DOHH2 (cell line): Measurements from ENCODE around the gene PTPRK.

Source experiments
- H3F3A ChIP-seq: fragments of 200-600 bp; sonication (generic), shearing (Covaris generic); 2 replicates; pipeline ENCODE4 v1.6.0; 2016; ENCODE audit warnings: antibody characterized with exemption, mild to moderate bottlenecking; ENCODE audit not compliant: control insufficient read depth, insufficient read depth
- H3K27ac ChIP-seq: fragments of 200-600 bp; sonication (generic); 2 replicates; pipeline ENCODE4 v1.5.1; 2014; ENCODE audit warnings: low read depth, mild to moderate bottlenecking, low read length, moderate library complexity
- H3K27me3 ChIP-seq: fragments of 200-600 bp; sonication (generic); 2 replicates; pipeline ENCODE4 v1.6.1; 2014; ENCODE audit warnings: mild to moderate bottlenecking, low read length, mixed read lengths; ENCODE audit not compliant: control insufficient read depth
- H3K36me3 ChIP-seq: fragments of 200-600 bp; sonication (generic); 2 replicates; pipeline ENCODE4 v1.6.1; 2014; ENCODE audit warnings: mild to moderate bottlenecking, low read length, moderate library complexity, mixed read lengths; ENCODE audit not compliant: control insufficient read depth
- H3K4me1 ChIP-seq: fragments of 200-600 bp; sonication (generic); 2 replicates; pipeline ENCODE4 v1.6.1; 2014; ENCODE audit warnings: mild to moderate bottlenecking, low read length, mixed read lengths; ENCODE audit not compliant: control insufficient read depth
- H3K4me2 ChIP-seq: fragments of 200-600 bp; sonication (generic); 2 replicates; pipeline ENCODE4 v1.6.0; 2014; ENCODE audit warnings: mild to moderate bottlenecking, low read length, moderate library complexity
- H3K4me3 ChIP-seq: fragments of 200-600 bp; sonication (generic); 2 replicates; pipeline ENCODE4 v1.5.1; 2014; ENCODE audit warnings: mild to moderate bottlenecking, low read length, mixed read lengths
- H3K79me2 ChIP-seq: fragments of 200-600 bp; sonication (generic); 2 replicates; pipeline ENCODE4 v1.6.1; 2014; ENCODE audit warnings: mild to moderate bottlenecking, low read length, mixed read lengths; ENCODE audit not compliant: control insufficient read depth
- H3K9me2 ChIP-seq: fragments of 200-600 bp; sonication (generic); replicated peaks from 2 replicates; pipeline ENCODE4 v1.6.1; 2014; ENCODE audit warnings: mild to moderate bottlenecking, low read length, mixed read lengths; ENCODE audit not compliant: control insufficient read depth
- H3K9me3 ChIP-seq: fragments of 200-600 bp; sonication (generic); 2 replicates; pipeline ENCODE4 v1.6.1; 2014; ENCODE audit warnings: antibody characterized with exemption, low read length, mixed read lengths; ENCODE audit not compliant: control insufficient read depth, insufficient read depth
- H4K20me1 ChIP-seq: fragments of 200-600 bp; sonication (generic); 2 replicates; pipeline ENCODE4 v1.6.0; 2014; ENCODE audit warnings: low read depth, mild to moderate bottlenecking, antibody characterized with exemption, low read length, moderate library complexity; ENCODE audit not compliant: control insufficient read depth, insufficient read depth
- CTCF ChIP-seq: fragments of 200-600 bp; sonication (generic); IDR thresholded peaks from one replicate; pipeline ENCODE4 v1.5.1; 2014; ENCODE audit warnings: antibody characterized with exemption, mild to moderate bottlenecking, low read depth, low read length; ENCODE audit not compliant: poor library complexity, severe bottlenecking
- EZH2phosphoT487 ChIP-seq: fragments of 200-600 bp; sonication (generic); IDR thresholded peaks from 2 replicates; pipeline ENCODE4 v1.6.1; 2017; ENCODE audit warnings: borderline replicate concordance, mild to moderate bottlenecking, antibody characterized with exemption, low read length, moderate library complexity, mixed read lengths

Gene PTPRK

GRCh38 chr6:128209771-128210170 lies 310.6 kb downstream of the PTPRK start:
- Histone ChIP-seq H3K79me2 (no peaks in the 10 kb centered on the region), H4K20me1 (no peaks in the 10 kb centered on the region), H3K27me3 (no peaks in the 10 kb centered on the region), H3K4me1 (no peaks in the 10 kb centered on the region), H3K9me3 (no peaks in the 10 kb centered on the region), H3F3A (no peaks in the 10 kb centered on the region), H3K27ac (no peak overlapping the region), H3K4me3 (no peak overlapping the region), H3K9me2 (no peaks in the 10 kb centered on the region), H3K36me3 (no peaks in the 10 kb centered on the region), H3K4me2 (no peak overlapping the region)
- TF ChIP-seq EZH2phosphoT487 (no peak), CTCF (no peak)

GRCh38 chr6:128208851-128209580 lies 311.4 kb downstream of the PTPRK start:
- H3K4me2 ChIP-seq, result no peak overlapping the region
- TF ChIP-seq CTCF (no peak), EZH2phosphoT487 (no peak)
- no peaks in the 10 kb centered on the region for H3F3A ChIP-seq
- no peaks in the 10 kb centered on the region for H3K79me2 ChIP-seq
- H3K9me3 ChIP-seq, result no peaks in the 10 kb centered on the region
- H3K36me3 ChIP-seq, result no peaks in the 10 kb centered on the region
- H3K4me1 ChIP-seq, result no peaks in the 10 kb centered on the region
- no peaks in the 10 kb centered on the region for H4K20me1 ChIP-seq
- H3K27me3 ChIP-seq, result no peaks in the 10 kb centered on the region
- no peak overlapping the region for H3K4me3 ChIP-seq
- no peaks in the 10 kb centered on the region for H3K9me2 ChIP-seq
- H3K27ac ChIP-seq, result no peak overlapping the region

- Histone ChIP-seq H4K20me1 (no peaks in the 10 kb centered on the region), H3K9me3 (no peaks in the 10 kb centered on the region), H3K27ac (no peak overlapping the region), H3K9me2 (no peaks in the 10 kb centered on the region), H3K27me3 (no peaks in the 10 kb centered on the region), H3K36me3 (no peaks in the 10 kb centered on the region), H3K4me2 (no peak overlapping the region), H3K4me3 (no peak overlapping the region), H3K79me2 (no peaks in the 10 kb centered on the region), H3K4me1 (no peaks in the 10 kb centered on the region), H3F3A (no peaks in the 10 kb centered on the region)
- TF ChIP-seq CTCF (no peak), EZH2phosphoT487 (no peak)
These were observed 312.3 kb downstream of the PTPRK start for GRCh38 chr6:128208078-128208477.
